Keratinocyte (primary cell): Measurements from ENCODE around the gene WNK2.
"Not testable (repeated sequence)": the region's sequence is repeated elsewhere in the genome, so short reads cannot be mapped to it uniquely, and the experiment has no call there.

Source experiments
- EZH2 ChIP-seq: IDR thresholded peaks from one replicate; pipeline ENCODE4 v1.6.1; 2012; ENCODE audit warnings: inconsistent platforms, mild to moderate bottlenecking, low read length, moderate library complexity
- TF ChIP-seq, protein P1 (sequence below), 3 experiments: IDR thresholded peaks in 1 of 3; conservative IDR thresholded peaks in 1 of 3; optimal IDR thresholded peaks in 1 of 3; 2 replicates in 2 of 3; 3 replicates in 1 of 3; pipeline versions ENCODE3 to v1.5.1; 2011; ENCODE audit warnings: low read length in 3 of 3, mild to moderate bottlenecking in 3 of 3, moderate library complexity in 2 of 3, control low read depth in 1 of 3, inconsistent platforms in 1 of 3; ENCODE audit not compliant: insufficient read depth in 2 of 3; ENCODE audit errors: extremely low read depth in 1 of 3

DNA sequence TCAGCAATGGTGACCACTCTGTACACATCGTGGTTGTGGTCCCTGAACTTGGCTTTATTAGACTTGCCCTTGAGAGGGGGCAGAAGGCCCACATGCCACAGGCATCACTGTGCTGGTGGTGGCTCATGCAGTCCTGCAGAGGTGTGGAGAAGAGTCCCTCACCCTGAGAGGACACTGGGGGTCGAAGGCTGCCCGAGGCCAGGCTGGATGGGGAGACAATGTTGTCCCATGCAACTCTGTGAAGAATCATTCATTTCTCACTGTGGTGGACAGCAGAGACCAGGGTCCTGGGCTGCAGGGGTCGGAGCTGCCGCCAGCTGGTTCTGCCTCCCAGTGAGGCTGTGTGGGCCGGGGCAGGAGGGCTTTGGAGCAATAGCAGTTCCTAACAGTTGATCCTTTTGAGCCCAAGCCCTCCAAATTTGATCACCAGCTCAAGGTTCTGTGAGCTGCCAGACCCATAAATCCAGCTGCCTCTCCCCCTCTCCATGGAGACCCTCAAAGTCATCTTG is 139.6 kb downstream of the WNK2 start:
- TF ChIP-seq EZH2: not testable (repeated sequence)
- TF ChIP-seq, protein P1, sequence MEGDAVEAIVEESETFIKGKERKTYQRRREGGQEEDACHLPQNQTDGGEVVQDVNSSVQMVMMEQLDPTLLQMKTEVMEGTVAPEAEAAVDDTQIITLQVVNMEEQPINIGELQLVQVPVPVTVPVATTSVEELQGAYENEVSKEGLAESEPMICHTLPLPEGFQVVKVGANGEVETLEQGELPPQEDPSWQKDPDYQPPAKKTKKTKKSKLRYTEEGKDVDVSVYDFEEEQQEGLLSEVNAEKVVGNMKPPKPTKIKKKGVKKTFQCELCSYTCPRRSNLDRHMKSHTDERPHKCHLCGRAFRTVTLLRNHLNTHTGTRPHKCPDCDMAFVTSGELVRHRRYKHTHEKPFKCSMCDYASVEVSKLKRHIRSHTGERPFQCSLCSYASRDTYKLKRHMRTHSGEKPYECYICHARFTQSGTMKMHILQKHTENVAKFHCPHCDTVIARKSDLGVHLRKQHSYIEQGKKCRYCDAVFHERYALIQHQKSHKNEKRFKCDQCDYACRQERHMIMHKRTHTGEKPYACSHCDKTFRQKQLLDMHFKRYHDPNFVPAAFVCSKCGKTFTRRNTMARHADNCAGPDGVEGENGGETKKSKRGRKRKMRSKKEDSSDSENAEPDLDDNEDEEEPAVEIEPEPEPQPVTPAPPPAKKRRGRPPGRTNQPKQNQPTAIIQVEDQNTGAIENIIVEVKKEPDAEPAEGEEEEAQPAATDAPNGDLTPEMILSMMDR (optimal IDR thresholded peaks at IDR 0.05 in 1 of 3, IDR thresholded peaks at IDR 0.05 in 1 of 3, conservative IDR thresholded peaks at IDR 0.05 in 1 of 3; ENCODE audit: extremely low read depth in 1 of 3, insufficient read depth in 2 of 3, low read length in 3 of 3): not testable (repeated sequence)
